ENCODE results near the gene FITM1.
"Not testable (repeated sequence)": the region's sequence is repeated elsewhere in the genome, so short reads cannot be mapped to it uniquely, and the experiment has no call there.

Gene FITM1

GRCh38 chr14:24100982-24101494 lies 29.4 kb upstream of the FITM1 start:
- TF ChIP-seq, protein P1, sequence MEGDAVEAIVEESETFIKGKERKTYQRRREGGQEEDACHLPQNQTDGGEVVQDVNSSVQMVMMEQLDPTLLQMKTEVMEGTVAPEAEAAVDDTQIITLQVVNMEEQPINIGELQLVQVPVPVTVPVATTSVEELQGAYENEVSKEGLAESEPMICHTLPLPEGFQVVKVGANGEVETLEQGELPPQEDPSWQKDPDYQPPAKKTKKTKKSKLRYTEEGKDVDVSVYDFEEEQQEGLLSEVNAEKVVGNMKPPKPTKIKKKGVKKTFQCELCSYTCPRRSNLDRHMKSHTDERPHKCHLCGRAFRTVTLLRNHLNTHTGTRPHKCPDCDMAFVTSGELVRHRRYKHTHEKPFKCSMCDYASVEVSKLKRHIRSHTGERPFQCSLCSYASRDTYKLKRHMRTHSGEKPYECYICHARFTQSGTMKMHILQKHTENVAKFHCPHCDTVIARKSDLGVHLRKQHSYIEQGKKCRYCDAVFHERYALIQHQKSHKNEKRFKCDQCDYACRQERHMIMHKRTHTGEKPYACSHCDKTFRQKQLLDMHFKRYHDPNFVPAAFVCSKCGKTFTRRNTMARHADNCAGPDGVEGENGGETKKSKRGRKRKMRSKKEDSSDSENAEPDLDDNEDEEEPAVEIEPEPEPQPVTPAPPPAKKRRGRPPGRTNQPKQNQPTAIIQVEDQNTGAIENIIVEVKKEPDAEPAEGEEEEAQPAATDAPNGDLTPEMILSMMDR (IDR thresholded peaks at IDR 0.05; ENCODE audit: low read length) = no peak
- TF ChIP-seq EZH2 (optimal IDR thresholded peaks at IDR 0.05; ENCODE audit: low read depth, low read length) = no peak
- no peak for TF ChIP-seq EZH2phosphoT487 (IDR thresholded peaks at IDR 0.05; ENCODE audit: low read length)
- Histone ChIP-seq H3K4me1 (ENCODE audit: low read length) (no peaks in the 10 kb centered on the region), H3K9ac (ENCODE audit: low read length) (no peak overlapping the region), H3K36me3 (replicated peaks; ENCODE audit: insufficient read depth, low read length) (no peaks in the 10 kb centered on the region), H3K9me2 (replicated peaks; ENCODE audit: insufficient read depth, low read length) (no peaks in the 10 kb centered on the region), H2AFZ (ENCODE audit: low read length) (no peak overlapping the region), H4K20me1 (ENCODE audit: insufficient read depth, low read length) (no peaks in the 10 kb centered on the region), H3K9me3 (replicated peaks; ENCODE audit: insufficient read depth, low read length) (no peaks in the 10 kb centered on the region), H3K27ac (ENCODE audit: low read length) (no peak overlapping the region), H3K27me3 (replicated peaks; ENCODE audit: insufficient read depth, low read length) (no peaks in the 10 kb centered on the region), H3K79me2 (ENCODE audit: low read length) (no peaks in the 10 kb centered on the region), H3K4me3 (ENCODE audit: low read length) (no peak overlapping the region), H3F3A (ENCODE audit: insufficient read depth, low read length) (no peaks in the 10 kb centered on the region), H3K4me2 (ENCODE audit: low read depth, low read length) (no peak overlapping the region)
- DNase-seq = no peak

DNA sequence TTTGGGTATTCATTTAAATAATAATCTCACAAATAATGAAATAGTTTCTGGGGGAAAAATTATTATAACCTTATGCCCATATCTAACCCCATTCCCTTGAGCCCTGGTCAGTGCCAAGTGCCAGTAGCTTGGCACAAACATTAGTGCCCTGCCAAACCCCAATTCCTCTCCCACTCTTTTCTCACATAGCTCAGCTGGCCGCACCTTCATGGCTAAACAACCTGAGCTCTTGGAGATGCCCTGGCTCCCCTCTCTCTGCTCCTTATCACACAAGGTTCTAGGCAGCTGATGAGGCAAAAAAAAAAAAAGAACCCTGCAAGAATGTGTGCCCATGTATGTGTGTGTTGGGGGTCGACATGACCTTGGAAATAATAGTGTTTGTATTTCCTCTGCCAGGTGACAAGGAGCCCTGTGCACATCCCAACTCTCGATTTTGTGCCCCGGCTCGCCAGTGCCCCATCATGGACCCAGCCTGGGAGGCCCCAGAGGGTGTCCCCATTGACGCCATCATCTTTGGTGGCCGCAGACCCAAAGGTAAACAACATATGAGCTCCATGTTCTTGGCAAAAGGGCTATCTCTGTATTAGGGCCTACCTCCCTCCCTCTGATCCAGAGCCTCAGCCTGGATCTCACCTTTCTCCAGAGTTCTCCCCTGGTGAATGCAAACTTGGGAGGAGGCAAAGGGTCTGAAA lies 28.0 kb upstream of the FITM1 start:
- H4K20me1 ChIP-seq (ENCODE audit: insufficient read depth, low read length) = no peaks in the 10 kb centered on the region
- no peaks in the 10 kb centered on the region for H3F3A ChIP-seq (ENCODE audit: insufficient read depth, low read length)
- H3K9ac ChIP-seq (ENCODE audit: low read length) = no peak overlapping the region
- no peak overlapping the region for H3K27ac ChIP-seq (ENCODE audit: low read length)
- TF ChIP-seq EZH2 (optimal IDR thresholded peaks at IDR 0.05; ENCODE audit: low read depth, low read length) = no peak
- TF ChIP-seq, protein P1 (IDR thresholded peaks at IDR 0.05; ENCODE audit: low read length) = no peak
- TF ChIP-seq EZH2phosphoT487 (IDR thresholded peaks at IDR 0.05; ENCODE audit: low read length) = no peak
- no peak for DNase-seq
- no peak overlapping the region for H2AFZ ChIP-seq (ENCODE audit: low read length)
- H3K9me2 ChIP-seq (replicated peaks; ENCODE audit: insufficient read depth, low read length) = no peaks in the 10 kb centered on the region
- no peaks in the 10 kb centered on the region for H3K9me3 ChIP-seq (replicated peaks; ENCODE audit: insufficient read depth, low read length)
- H3K4me3 ChIP-seq (ENCODE audit: low read length) = no peak overlapping the region
- no peaks in the 10 kb centered on the region for H3K4me1 ChIP-seq (ENCODE audit: low read length)
- H3K79me2 ChIP-seq (ENCODE audit: low read length) = no peaks in the 10 kb centered on the region
- no peak overlapping the region for H3K4me2 ChIP-seq (ENCODE audit: low read depth, low read length)
- H3K27me3 ChIP-seq (replicated peaks; ENCODE audit: insufficient read depth, low read length) = no peaks in the 10 kb centered on the region
- no peaks in the 10 kb centered on the region for H3K36me3 ChIP-seq (replicated peaks; ENCODE audit: insufficient read depth, low read length)

DNA sequence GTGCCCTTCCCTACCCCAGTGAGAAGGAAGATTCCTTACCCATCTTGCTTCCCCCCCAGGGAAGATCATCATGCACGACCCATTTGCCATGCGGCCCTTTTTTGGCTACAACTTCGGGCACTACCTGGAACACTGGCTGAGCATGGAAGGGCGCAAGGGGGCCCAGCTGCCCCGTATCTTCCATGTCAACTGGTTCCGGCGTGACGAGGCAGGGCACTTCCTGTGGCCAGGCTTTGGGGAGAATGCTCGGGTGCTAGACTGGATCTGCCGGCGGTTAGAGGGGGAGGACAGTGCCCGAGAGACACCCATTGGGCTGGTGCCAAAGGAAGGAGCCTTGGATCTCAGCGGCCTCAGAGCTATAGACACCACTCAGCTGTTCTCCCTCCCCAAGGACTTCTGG lies 27.0 kb upstream of the FITM1 start:
- H3K4me1 ChIP-seq (ENCODE audit: low read length) = no peaks in the 10 kb centered on the region
- H3K9me3 ChIP-seq (replicated peaks; ENCODE audit: insufficient read depth, low read length) = no peaks in the 10 kb centered on the region
- H3K36me3 ChIP-seq (replicated peaks; ENCODE audit: insufficient read depth, low read length) = no peaks in the 10 kb centered on the region
- H3F3A ChIP-seq (ENCODE audit: insufficient read depth, low read length) = no peaks in the 10 kb centered on the region
- no peak overlapping the region for H3K4me3 ChIP-seq (ENCODE audit: low read length)
- H3K9ac ChIP-seq (ENCODE audit: low read length) = no peak overlapping the region
- H3K9me2 ChIP-seq (replicated peaks; ENCODE audit: insufficient read depth, low read length) = no peaks in the 10 kb centered on the region
- no peak overlapping the region for H2AFZ ChIP-seq (ENCODE audit: low read length)
- H3K27ac ChIP-seq (ENCODE audit: low read length) = no peak overlapping the region
- TF ChIP-seq, protein P1 (IDR thresholded peaks at IDR 0.05; ENCODE audit: low read length) = no peak
- TF ChIP-seq EZH2 (optimal IDR thresholded peaks at IDR 0.05; ENCODE audit: low read depth, low read length) (no peak), EZH2phosphoT487 (IDR thresholded peaks at IDR 0.05; ENCODE audit: low read length) (no peak)
- H3K27me3 ChIP-seq (replicated peaks; ENCODE audit: insufficient read depth, low read length) = no peaks in the 10 kb centered on the region
- H3K4me2 ChIP-seq (ENCODE audit: low read depth, low read length) = no peak overlapping the region
- DNase-seq = no peak
- no peaks in the 10 kb centered on the region for H3K79me2 ChIP-seq (ENCODE audit: low read length)
- H4K20me1 ChIP-seq (ENCODE audit: insufficient read depth, low read length) = no peaks in the 10 kb centered on the region

DNA sequence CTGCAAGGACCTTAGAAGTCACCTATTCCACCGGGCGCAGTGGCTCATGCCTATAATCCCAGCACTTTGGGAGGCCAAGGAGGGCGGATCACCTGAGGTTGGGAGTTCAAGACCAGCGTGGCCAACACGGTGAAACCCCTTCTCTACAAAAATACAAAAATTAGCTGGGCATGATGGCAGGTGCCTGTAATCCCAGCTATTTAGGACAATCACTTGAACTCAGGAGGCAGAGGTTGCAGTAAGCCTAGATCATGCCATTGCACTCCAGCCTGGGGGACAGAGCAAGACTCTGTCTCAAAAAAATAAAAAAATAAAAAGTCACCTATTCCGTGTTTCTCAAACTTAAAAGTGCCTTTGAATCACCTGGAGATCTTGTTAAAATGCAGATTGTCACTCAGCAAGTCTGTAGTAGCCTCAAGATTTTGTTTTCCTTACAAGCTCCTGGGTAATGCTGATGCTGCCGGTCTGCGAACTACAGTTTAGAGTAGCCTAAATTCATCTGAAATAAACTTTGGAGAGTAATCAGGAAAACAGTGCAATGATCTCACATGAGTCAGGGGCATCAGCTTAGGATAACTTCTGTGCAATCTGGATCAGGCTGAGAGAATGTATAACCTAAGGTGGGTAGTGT lies 24.7 kb upstream of the FITM1 start:
- not testable (repeated sequence) for H3K9me2 ChIP-seq (replicated peaks; ENCODE audit: insufficient read depth, low read length)

More for the DNA sequence above, 24.7 kb upstream of the FITM1 start:
- H3K4me1 ChIP-seq (ENCODE audit: low read length) = peaks cover 15% of the 10 kb centered on the region
- not testable (repeated sequence) for H2AFZ ChIP-seq (ENCODE audit: low read length); H3K36me3 ChIP-seq (replicated peaks; ENCODE audit: insufficient read depth, low read length); DNase-seq; H3K4me2 ChIP-seq (ENCODE audit: low read depth, low read length); H3K9me3 ChIP-seq (replicated peaks; ENCODE audit: insufficient read depth, low read length); H3K4me3 ChIP-seq (ENCODE audit: low read length); H3K27ac ChIP-seq (ENCODE audit: low read length); H3K27me3 ChIP-seq (replicated peaks; ENCODE audit: insufficient read depth, low read length); H3K9ac ChIP-seq (ENCODE audit: low read length); H3K79me2 ChIP-seq (ENCODE audit: low read length); H4K20me1 ChIP-seq (ENCODE audit: insufficient read depth, low read length)
- H3F3A ChIP-seq (ENCODE audit: insufficient read depth, low read length) = peaks cover 11% of the 10 kb centered on the region
